Mesenchymal stem cell (in vitro differentiated cells and primary cell): ENCODE results near the gene ATP11C.

Source experiments
- DNase-seq: peaks from one replicate; pipeline ENCODE4 v3.0.0-alpha.2; 2013
- H2AFZ ChIP-seq: one replicate; pipeline ENCODE4 v1.6.1; 2013; ENCODE audit warnings: low read depth, mild to moderate bottlenecking, control low read depth, inconsistent platforms, low read length, moderate library complexity
- H2AK5ac ChIP-seq: 2 replicates; pipeline ENCODE4 v1.6.1; 2013; ENCODE audit warnings: low read length, moderate library complexity, mild to moderate bottlenecking, inconsistent platforms; ENCODE audit not compliant: severe bottlenecking
- H2BK120ac ChIP-seq: one replicate; pipeline ENCODE4 v1.6.1; 2013; ENCODE audit warnings: low read depth, mild to moderate bottlenecking, inconsistent platforms, low read length, moderate library complexity
- H2BK12ac ChIP-seq, 2 experiments: one replicate each; pipeline ENCODE4 v1.6.1; 2013; ENCODE audit warnings: inconsistent platforms in 2 of 2, low read length in 2 of 2, mild to moderate bottlenecking in 2 of 2, moderate library complexity in 2 of 2, control low read depth in 1 of 2
- H2BK15ac ChIP-seq: one replicate; pipeline ENCODE4 v1.6.1; 2013; ENCODE audit warnings: mild to moderate bottlenecking, low read depth, inconsistent platforms; ENCODE audit not compliant: poor library complexity, severe bottlenecking
- H2BK5ac ChIP-seq: 2 replicates; pipeline ENCODE4 v1.6.1; 2013; ENCODE audit warnings: low read depth, mild to moderate bottlenecking, low read length, control low read depth, inconsistent platforms; ENCODE audit not compliant: poor library complexity, severe bottlenecking
- H3K14ac ChIP-seq, 2 experiments: one replicate each; pipeline ENCODE4 v1.6.1; 2013; ENCODE audit warnings: inconsistent platforms in 2 of 2, low read length in 2 of 2, control low read depth in 1 of 2, mild to moderate bottlenecking in 1 of 2, moderate library complexity in 1 of 2
- H3K18ac ChIP-seq, 2 experiments: one replicate each; pipeline ENCODE4 v1.6.1; 2013; ENCODE audit warnings: inconsistent platforms in 2 of 2, low read length in 2 of 2, control low read depth in 1 of 2, low read depth in 1 of 2, mild to moderate bottlenecking in 1 of 2
- H3K23ac ChIP-seq, 2 experiments: one replicate each; pipeline ENCODE4 v1.6.1; 2013; ENCODE audit warnings: inconsistent platforms in 2 of 2, low read length in 2 of 2, mild to moderate bottlenecking in 2 of 2, moderate library complexity in 2 of 2, control low read depth in 1 of 2
- H3K27ac ChIP-seq: 2 replicates; pipeline ENCODE4 v1.5.1; 2013; ENCODE audit warnings: mild to moderate bottlenecking, moderate library complexity, low read length, control low read depth, inconsistent platforms; ENCODE audit not compliant: poor library complexity, severe bottlenecking
- H3K27me3 ChIP-seq, 2 experiments: 2 replicates each; pipeline versions ENCODE4 v1.6.1 to v1.7.0; 2013; ENCODE audit warnings: low read length in 2 of 2, mild to moderate bottlenecking in 2 of 2, moderate library complexity in 2 of 2, control low read depth in 1 of 2, inconsistent platforms in 1 of 2; ENCODE audit not compliant: control insufficient read depth in 1 of 2, insufficient read depth in 1 of 2
- H3K36me3 ChIP-seq, 2 experiments: 2 replicates each; pipeline versions ENCODE4 v1.6.1 to v1.7.0; 2013; ENCODE audit warnings: low read length in 2 of 2, control low read depth in 1 of 2, inconsistent platforms in 1 of 2, low read depth in 1 of 2, mild to moderate bottlenecking in 1 of 2; ENCODE audit not compliant: insufficient read depth in 2 of 2, control insufficient read depth in 1 of 2
- H3K4ac ChIP-seq, 2 experiments: one replicate each; pipeline ENCODE4 v1.6.1; 2013; ENCODE audit warnings: inconsistent platforms in 2 of 2, low read length in 2 of 2, mild to moderate bottlenecking in 2 of 2, moderate library complexity in 2 of 2, control low read depth in 1 of 2, low read depth in 1 of 2
- H3K4me1 ChIP-seq: 2 replicates; pipeline ENCODE4 v1.6.1; 2013; ENCODE audit warnings: low read depth, low read length, control low read depth; ENCODE audit not compliant: control insufficient read depth, insufficient read depth
- H3K4me2 ChIP-seq: 2 replicates; pipeline ENCODE4 v1.6.1; 2013; ENCODE audit warnings: low read length, mild to moderate bottlenecking, inconsistent platforms; ENCODE audit not compliant: poor library complexity, severe bottlenecking
- H3K4me3 ChIP-seq, 2 experiments: 2 replicates each; pipeline versions ENCODE4 v1.5.1 to v1.7.0; 2013; ENCODE audit warnings: low read length in 2 of 2, mild to moderate bottlenecking in 2 of 2, control low read depth in 1 of 2, low read depth in 1 of 2; ENCODE audit not compliant: insufficient read depth in 1 of 2
- H3K79me1 ChIP-seq: replicated peaks from 2 replicates; pipeline ENCODE4 v1.6.1; 2013; ENCODE audit warnings: mild to moderate bottlenecking, control low read depth, low read length, inconsistent platforms; ENCODE audit not compliant: poor library complexity, severe bottlenecking
- H3K9ac ChIP-seq: 2 replicates; pipeline ENCODE4 v1.7.0; 2013; ENCODE audit warnings: mild to moderate bottlenecking, low read length, moderate library complexity
- H3K9me3 ChIP-seq: 2 replicates; pipeline ENCODE4 v1.7.0; 2013; ENCODE audit warnings: mild to moderate bottlenecking, low read length; ENCODE audit not compliant: control insufficient read depth
- H4K8ac ChIP-seq: one replicate; pipeline ENCODE4 v1.6.1; 2013; ENCODE audit warnings: inconsistent platforms, mild to moderate bottlenecking, low read length, moderate library complexity
- H4K91ac ChIP-seq: one replicate; pipeline ENCODE4 v1.6.1; 2013; ENCODE audit warnings: mild to moderate bottlenecking, low read length, inconsistent platforms
- WGBS: methylation state at CpG from one replicate; pipeline ENCODE4 v1.1.7; 2013; ENCODE audit warnings: mixed read lengths; 5-methylcytosine and 5-hydroxymethylcytosine counted together

Gene ATP11C

DNA sequence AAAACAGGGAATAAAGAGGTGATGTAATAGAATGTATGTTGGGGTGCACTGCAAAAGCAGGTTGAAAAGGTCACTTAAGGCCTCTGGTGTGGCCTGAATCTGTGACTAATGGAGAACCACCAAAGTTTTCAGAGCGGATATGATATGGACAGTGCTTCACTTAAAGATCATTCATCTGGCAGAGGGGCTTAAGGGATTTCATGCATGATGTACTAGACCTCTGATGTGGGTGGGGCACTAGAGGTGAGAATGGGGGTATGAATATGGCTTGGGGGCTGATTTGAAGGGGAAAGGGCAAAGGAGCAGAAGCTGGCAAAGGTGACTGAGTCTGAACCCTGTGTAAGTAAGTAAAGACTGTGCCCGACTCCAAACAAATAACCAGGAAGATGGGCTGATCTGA, 162.5 kb downstream of the ATP11C start:
- Histone ChIP-seq H3K4me2 (no peak overlapping the region), H2BK12ac (no peak overlapping the region), H2BK5ac (no peak overlapping the region), H3K36me3 (peaks cover 0 to 61% of the 10 kb centered on the region in 2 experiments), H3K27me3 (no peaks in the 10 kb centered on the region), H2BK120ac (no peak overlapping the region), H2AFZ (no peak overlapping the region), H4K91ac (no peak overlapping the region), H3K4me3 (no peak overlapping the region), H3K4me1 (no peaks in the 10 kb centered on the region), H2AK5ac (no peak overlapping the region), H3K18ac (no peak overlapping the region), H3K9ac (no peak overlapping the region), H3K79me1 (no peaks in the 10 kb centered on the region), H3K9me3 (no peaks in the 10 kb centered on the region), H2BK15ac (no peak overlapping the region), H3K4ac (no peak overlapping the region), H3K27ac (no peak overlapping the region), H3K23ac (no peak overlapping the region), H4K8ac (no peak overlapping the region), H3K14ac (no peak overlapping the region)
- 97% methylated on average over 2 of the region's 2 CpGs for WGBS
- DNase-seq, result no peak

DNA sequence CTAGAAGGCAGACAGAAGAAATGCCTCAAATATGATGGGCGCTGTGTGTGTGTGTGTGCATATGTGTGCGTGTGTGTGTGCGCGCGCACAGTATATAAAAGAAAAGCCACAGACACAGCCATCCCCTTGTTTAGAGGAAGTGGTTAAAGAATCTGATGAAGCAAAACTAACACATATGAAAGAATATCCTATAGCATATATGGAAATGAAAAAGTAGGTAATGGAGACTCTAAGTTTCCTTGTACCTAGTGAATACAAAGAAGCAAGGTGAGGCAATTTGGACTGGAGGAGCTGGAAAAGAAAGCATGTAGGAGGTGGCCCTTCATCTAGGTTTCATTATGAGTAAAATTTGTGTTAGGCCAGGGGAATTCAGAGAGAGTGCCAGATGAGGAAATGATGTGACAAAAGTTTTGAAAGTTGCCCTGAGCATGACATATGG, 166.3 kb downstream of the ATP11C start:
- no peak overlapping the region for H2BK15ac ChIP-seq
- no CpG with 5 or more reads among the region's 5 CpGs for WGBS
- peaks cover 0 to 45% of the 10 kb centered on the region in 2 experiments for H3K36me3 ChIP-seq
- H3K4me3 ChIP-seq, result no peak overlapping the region
- H2AFZ ChIP-seq, result no peak overlapping the region
- H3K4me1 ChIP-seq, result no peaks in the 10 kb centered on the region
- H2BK12ac ChIP-seq, result no peak overlapping the region
- no peak overlapping the region for H3K23ac ChIP-seq
- H3K4ac ChIP-seq, result no peak overlapping the region
- DNase-seq, result no peak
- no peaks in the 10 kb centered on the region for H3K27me3 ChIP-seq
- H3K79me1 ChIP-seq, result no peaks in the 10 kb centered on the region
- no peak overlapping the region for H3K4me2 ChIP-seq
- no peak overlapping the region for H3K27ac ChIP-seq
- no peak overlapping the region for H4K91ac ChIP-seq
- no peaks in the 10 kb centered on the region for H3K9me3 ChIP-seq
- H2AK5ac ChIP-seq, result no peak overlapping the region
- H3K14ac ChIP-seq, result no peak overlapping the region
- no peak overlapping the region for H4K8ac ChIP-seq
- H3K18ac ChIP-seq, result no peak overlapping the region
- no peak overlapping the region for H2BK120ac ChIP-seq
- H2BK5ac ChIP-seq, result no peak overlapping the region
- H3K9ac ChIP-seq, result no peak overlapping the region

DNA sequence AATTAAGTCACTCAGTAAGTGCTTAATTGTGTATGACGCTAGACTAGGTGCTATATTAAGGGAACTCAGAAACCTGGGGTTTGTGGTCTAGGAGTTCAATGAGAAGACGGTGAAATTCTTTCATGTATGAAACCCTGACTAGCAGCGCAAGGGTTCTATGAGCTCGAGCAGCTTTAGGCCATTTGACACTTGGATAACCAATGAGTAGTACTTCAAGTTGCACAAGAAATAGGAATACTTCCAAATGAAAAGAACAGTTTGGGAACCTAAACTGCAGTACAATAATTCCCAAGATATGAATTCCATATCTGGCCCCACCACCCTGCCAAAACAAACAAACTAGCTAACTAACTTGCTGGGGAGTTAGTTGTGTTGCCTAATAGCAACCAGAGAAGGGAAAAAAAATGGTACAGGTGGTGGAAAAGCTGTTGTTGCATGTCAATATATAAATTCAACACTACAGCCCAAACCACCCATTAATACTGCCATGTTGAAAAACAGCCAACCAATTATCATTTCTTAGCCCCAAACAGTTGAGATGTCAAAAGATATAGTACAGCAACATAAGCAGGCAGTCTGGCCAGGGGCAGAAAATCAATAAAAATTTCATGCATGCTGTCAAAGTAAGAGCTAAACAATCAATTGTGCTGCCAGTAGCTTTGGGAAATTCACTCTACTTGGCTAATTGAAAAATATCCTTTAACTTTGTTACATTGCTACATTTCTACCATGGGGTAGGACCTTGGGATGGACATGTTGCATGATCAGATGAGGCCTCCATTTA, 170.3 kb downstream of the ATP11C start:
- Histone ChIP-seq H3K23ac (no peak overlapping the region), H3K4me3 (no peak overlapping the region), H3K18ac (no peak overlapping the region), H3K4me2 (no peak overlapping the region), H3K9me3 (no peaks in the 10 kb centered on the region), H3K79me1 (no peaks in the 10 kb centered on the region), H3K4me1 (peaks cover 1% of the 10 kb centered on the region), H2BK15ac (no peak overlapping the region), H2BK120ac (no peak overlapping the region), H3K27me3 (no peaks in the 10 kb centered on the region), H2BK5ac (no peak overlapping the region), H4K8ac (no peak overlapping the region), H2BK12ac (no peak overlapping the region), H2AFZ (no peak overlapping the region), H3K36me3 (peaks cover 0 to 19% of the 10 kb centered on the region in 2 experiments), H3K14ac (no peak overlapping the region), H4K91ac (no peak overlapping the region), H3K9ac (no peak overlapping the region), H3K27ac (no peak overlapping the region), H3K4ac (no peak overlapping the region), H2AK5ac (no peak overlapping the region)
- WGBS, result 95% methylated on average over 2 of the region's 4 CpGs
- DNase-seq, result no peak

DNA sequence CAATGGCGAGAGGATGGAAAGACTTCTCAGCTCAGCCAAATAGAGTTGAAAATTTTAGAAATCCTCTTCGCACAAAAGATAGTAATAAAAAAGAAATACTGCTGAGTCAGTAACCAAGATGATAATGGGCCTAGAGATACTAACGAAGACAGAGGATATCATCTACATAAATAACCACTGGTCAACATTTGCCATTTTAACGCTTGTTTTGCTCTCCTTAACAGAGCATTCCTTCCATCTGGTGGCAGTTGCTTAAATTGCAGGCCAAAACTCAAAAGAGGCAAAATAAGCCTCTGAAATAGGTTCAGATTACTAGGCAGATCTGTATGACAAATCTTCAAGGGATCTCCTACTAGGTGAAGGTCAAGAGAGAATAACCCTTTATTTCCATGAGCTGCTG, 173.2 kb downstream of the ATP11C start:
- H3K4me3 ChIP-seq, result no peak overlapping the region
- H3K9me3 ChIP-seq, result peaks cover 14% of the 10 kb centered on the region
- no peaks in the 10 kb centered on the region for H3K27me3 ChIP-seq
- H3K27ac ChIP-seq, result no peak overlapping the region
- H2BK15ac ChIP-seq, result no peak overlapping the region
- 58% methylated on average over 2 of the region's 4 CpGs for WGBS
- H4K91ac ChIP-seq, result no peak overlapping the region
- peaks cover 0 to 8% of the 10 kb centered on the region in 2 experiments for H3K36me3 ChIP-seq
- H3K4me1 ChIP-seq, result peaks cover 1% of the 10 kb centered on the region
- no peak overlapping the region for H3K4me2 ChIP-seq
- peaks cover 1% of the 10 kb centered on the region for H3K79me1 ChIP-seq
- no peak overlapping the region for H2BK5ac ChIP-seq
- no peak overlapping the region for H2BK120ac ChIP-seq
- H4K8ac ChIP-seq, result no peak overlapping the region
- H3K14ac ChIP-seq, result no peak overlapping the region
- H3K4ac ChIP-seq, result no peak overlapping the region
- H3K23ac ChIP-seq, result no peak overlapping the region
- DNase-seq, result peak; percentile 27
- H2BK12ac ChIP-seq, result no peak overlapping the region
- H2AFZ ChIP-seq, result no peak overlapping the region
- H3K18ac ChIP-seq, result no peak overlapping the region
- no peak overlapping the region for H2AK5ac ChIP-seq
- H3K9ac ChIP-seq, result no peak overlapping the region
